GM23338 (cell line): ENCODE data around the gene ALG14.

ENCODE experiments used
- CREB1 ChIP-seq: fragments of 250-450 bp; sonication (Bioruptor Pico); IDR thresholded peaks from 2 replicates; pipeline ENCODE4 v1.5.0; 2020; ENCODE audit warnings: low read depth, mild to moderate bottlenecking, moderate library complexity
- EZH2 ChIP-seq: fragments of 200-600 bp; sonication (generic); IDR thresholded peaks from one replicate; pipeline ENCODE4 v1.8.0; 2017; ENCODE audit warnings: antibody characterized with exemption, mild to moderate bottlenecking, low read depth; ENCODE audit not compliant: unreplicated experiment
- EZH2phosphoT487 ChIP-seq: fragments of 200-600 bp; sonication (generic); IDR thresholded peaks from one replicate; pipeline ENCODE4 v1.8.1; 2018; ENCODE audit warnings: antibody characterized with exemption; ENCODE audit not compliant: unreplicated experiment
- JUNB ChIP-seq: IDR thresholded peaks from one replicate; pipeline ENCODE4 v1.6.1; 2016; ENCODE audit warnings: antibody characterized with exemption; ENCODE audit not compliant: unreplicated experiment
- POLR2AphosphoS5 ChIP-seq: IDR thresholded peaks from 2 replicates; pipeline ENCODE4 v1.6.1; 2016; ENCODE audit warnings: antibody characterized with exemption, low read depth
- REST ChIP-seq: IDR thresholded peaks from one replicate; pipeline ENCODE4 v1.6.1; 2018; ENCODE audit warnings: antibody characterized with exemption; ENCODE audit not compliant: unreplicated experiment
- STAT1 ChIP-seq: IDR thresholded peaks from one replicate; pipeline ENCODE4 v1.6.1; 2016; ENCODE audit warnings: antibody characterized with exemption; ENCODE audit not compliant: unreplicated experiment
- ZNF114 ChIP-seq: fragments of 250-450 bp; sonication (Bioruptor Pico); IDR thresholded peaks from 2 replicates; pipeline ENCODE4 v1.5.0; 2020; ENCODE audit warnings: mild to moderate bottlenecking, moderate library complexity
- TF ChIP-seq, protein P1 (sequence below), 2 experiments: fragments of 200-600 bp in 1 of 2; sonication (generic) in 1 of 2; conservative IDR thresholded peaks; 2 replicates each; pipeline versions ENCODE4 v1.5.1 to v1.6.1; 2016 to 2017; ENCODE audit warnings: antibody characterized with exemption in 2 of 2, low read depth in 2 of 2, mild to moderate bottlenecking in 2 of 2, moderate library complexity in 1 of 2

DNA sequence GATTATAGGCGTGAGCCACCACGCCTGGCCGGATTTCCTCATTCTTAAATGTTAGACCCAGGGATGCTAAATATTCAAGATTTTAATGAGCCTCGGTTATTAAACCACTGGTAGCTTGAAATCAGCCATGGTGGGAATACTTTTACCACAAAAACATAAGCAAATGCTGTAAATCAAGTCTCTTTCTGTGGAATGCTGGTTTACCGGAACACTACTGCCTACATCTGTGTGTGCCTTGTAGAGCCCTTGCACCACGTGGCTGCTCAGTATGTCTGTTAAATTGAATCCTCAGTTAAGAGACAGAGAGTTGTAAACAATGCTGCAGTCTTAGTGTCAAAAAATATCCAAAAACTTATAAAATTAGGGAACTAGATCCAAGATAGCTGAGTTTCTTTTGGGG lies 119.0 kb downstream of the ALG14 start:
- TF ChIP-seq JUNB (no peak), STAT1 (no peak), POLR2AphosphoS5 (no peak), EZH2 (no peak), REST (no peak), CREB1 (CRISPR knock-in tag) (no peak), EZH2phosphoT487 (no peak), ZNF114 (no peak)
- TF ChIP-seq, protein P1, sequence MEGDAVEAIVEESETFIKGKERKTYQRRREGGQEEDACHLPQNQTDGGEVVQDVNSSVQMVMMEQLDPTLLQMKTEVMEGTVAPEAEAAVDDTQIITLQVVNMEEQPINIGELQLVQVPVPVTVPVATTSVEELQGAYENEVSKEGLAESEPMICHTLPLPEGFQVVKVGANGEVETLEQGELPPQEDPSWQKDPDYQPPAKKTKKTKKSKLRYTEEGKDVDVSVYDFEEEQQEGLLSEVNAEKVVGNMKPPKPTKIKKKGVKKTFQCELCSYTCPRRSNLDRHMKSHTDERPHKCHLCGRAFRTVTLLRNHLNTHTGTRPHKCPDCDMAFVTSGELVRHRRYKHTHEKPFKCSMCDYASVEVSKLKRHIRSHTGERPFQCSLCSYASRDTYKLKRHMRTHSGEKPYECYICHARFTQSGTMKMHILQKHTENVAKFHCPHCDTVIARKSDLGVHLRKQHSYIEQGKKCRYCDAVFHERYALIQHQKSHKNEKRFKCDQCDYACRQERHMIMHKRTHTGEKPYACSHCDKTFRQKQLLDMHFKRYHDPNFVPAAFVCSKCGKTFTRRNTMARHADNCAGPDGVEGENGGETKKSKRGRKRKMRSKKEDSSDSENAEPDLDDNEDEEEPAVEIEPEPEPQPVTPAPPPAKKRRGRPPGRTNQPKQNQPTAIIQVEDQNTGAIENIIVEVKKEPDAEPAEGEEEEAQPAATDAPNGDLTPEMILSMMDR (conservative IDR thresholded peaks at IDR 0.05; ENCODE audit: low read depth in 2 of 2) = no peak
